ENCODE measurements around the gene CEP41.

- TF ChIP-seq CTCF (conservative IDR thresholded peaks at IDR 0.05; ENCODE audit: low read length) (no peak), EZH2phosphoT487 (IDR thresholded peaks at IDR 0.05; ENCODE audit: borderline replicate concordance, low read depth, low read length) (no peak)
These were observed 5.4 kb upstream of the CEP41 start for GRCh38 chr7:130446259-130446658.
